HCT116 (cell line): ENCODE data around the gene MAPKAP1. TPM values are rescaled to one million over a fixed set of nuclear protein-coding genes. Genes with fewer than 3 reads are reported as not detected.

Experiments
- ATAC-seq: fragments of 200-7000 bp; cut with Tn5 transposase; 2 replicates; pipeline ENCODE4 v1.9.1; 2020; ENCODE audit warnings: mild to moderate bottlenecking, moderate library complexity
- BruUV-seq: library from RNA; stranded (reverse); fragments of 400-500 nt; replicated peaks from 2 replicates; lab custom pipeline; 2021; lab: Mats Ljungman, UMichigan
- CTCF ChIA-PET: fragments of 300-600 bp; sonication (Branson Sonifier 250); formaldehyde crosslinking; loops from one replicate; lab custom pipeline; 2021; ENCODE audit warnings: antibody characterized with exemption; lab: Charles Lee
- POLR2A ChIA-PET: fragments of 300-600, 350-600 bp; sonication (Branson Sonifier 250); formaldehyde crosslinking; loops from one replicate; lab custom pipeline; 2021; ENCODE audit warnings: antibody characterized with exemption; lab: Charles Lee
- RAD21 ChIA-PET, 2 experiments: fragments of 300-600 bp; sonication (Branson Sonifier 250); formaldehyde crosslinking; loops; one replicate each; lab custom pipeline; 2023; ENCODE audit warnings: low total read pairs in 2 of 2; ENCODE audit not compliant: uncharacterized antibody in 2 of 2, unreplicated experiment in 2 of 2, low non-redundant PET in 1 of 2; lab: Charles Lee
- DNase-seq: peaks from one replicate; pipeline ENCODE4 v3.0.0-alpha.2; 2010; ENCODE audit warnings: low read depth, low spot score
- H2AFZ ChIP-seq: fragments of 200-600 bp; shearing (Covaris generic), sonication (generic); 2 replicates; pipeline ENCODE4 v1.6.1; 2017; ENCODE audit warnings: low read depth, mixed run types, mixed read lengths, antibody characterized with exemption, low read length; ENCODE audit not compliant: poor library complexity, severe bottlenecking
- H3K27ac ChIP-seq: 2 replicates; pipeline ENCODE4 v1.5.1; 2012; ENCODE audit warnings: low read depth, low read length
- H3K27me3 ChIP-seq: fragments of 200-600 bp; sonication (generic); 2 replicates; pipeline ENCODE4 v1.6.1; 2016; ENCODE audit warnings: mixed run types, low read length, mixed read lengths; ENCODE audit not compliant: insufficient read depth
- H3K36me3 ChIP-seq, 2 experiments: fragments of 200-500 bp in 1 of 2; fragments of 200-600 bp in 1 of 2; sonication (Bioruptor generic) in 1 of 2; sonication (generic) in 1 of 2; 2 replicates each; pipeline versions ENCODE4 v1.5.1 to v1.6.1; 2014 to 2016; ENCODE audit warnings: low read length in 2 of 2, inconsistent platforms in 1 of 2, mixed read lengths in 1 of 2, mixed run types in 1 of 2; ENCODE audit not compliant: insufficient read depth in 2 of 2, control insufficient read depth in 1 of 2
- H3K4me1 ChIP-seq, 2 experiments: fragments of 200-600 bp in 1 of 2; sonication (generic) in 1 of 2; 2 replicates each; pipeline versions ENCODE4 v1.5.1 to v1.6.1; 2012 to 2017; ENCODE audit warnings: low read length in 2 of 2, inconsistent platforms in 1 of 2, mild to moderate bottlenecking in 1 of 2, mixed read lengths in 1 of 2, mixed run types in 1 of 2, moderate library complexity in 1 of 2; ENCODE audit not compliant: insufficient read depth in 2 of 2, control insufficient read depth in 1 of 2
- H3K4me2 ChIP-seq: fragments of 200-600 bp; sonication (generic); 2 replicates; pipeline ENCODE4 v1.6.1; 2017; ENCODE audit warnings: mixed run types, low read length, mixed read lengths
- H3K4me3 ChIP-seq, 2 experiments: fragments of 200-600 bp in 1 of 2; sonication (generic) in 1 of 2; replicated peaks in 1 of 2; 2 replicates each; pipeline ENCODE4 v1.5.1; 2011 to 2016; ENCODE audit warnings: low read length in 2 of 2, control low read depth in 1 of 2, low read depth in 1 of 2, mild to moderate bottlenecking in 1 of 2, mixed read lengths in 1 of 2, mixed run types in 1 of 2
- H3K79me2 ChIP-seq: fragments of 200-600 bp; sonication (generic); 2 replicates; pipeline ENCODE4 v1.6.1; 2017; ENCODE audit warnings: mild to moderate bottlenecking, mixed run types, low read length, moderate library complexity, mixed read lengths; ENCODE audit not compliant: insufficient read depth
- H3K9ac ChIP-seq: fragments of 200-600 bp; sonication (generic); 2 replicates; pipeline ENCODE4 v1.6.1; 2016; ENCODE audit warnings: low read length, mixed read lengths
- H3K9me2 ChIP-seq: fragments of 200-600 bp; sonication (generic), shearing (Covaris generic); 2 replicates; pipeline ENCODE4 v1.6.1; 2017; ENCODE audit warnings: mixed run types, mild to moderate bottlenecking, moderate library complexity; ENCODE audit not compliant: insufficient read depth
- H3K9me3 ChIP-seq, 2 experiments: fragments of 200-500 bp in 1 of 2; fragments of 200-600 bp in 1 of 2; sonication (Bioruptor generic) in 1 of 2; sonication (generic) in 1 of 2; 2 replicates each; pipeline ENCODE4 v1.6.1; 2014 to 2017; ENCODE audit warnings: low read length in 2 of 2, mixed read lengths in 2 of 2, inconsistent platforms in 1 of 2, low read depth in 1 of 2, mild to moderate bottlenecking in 1 of 2, mixed run types in 1 of 2, moderate library complexity in 1 of 2; ENCODE audit not compliant: control insufficient read depth in 1 of 2, insufficient read depth in 1 of 2
- H4K20me1 ChIP-seq: fragments of 200-600 bp; sonication (generic), shearing (Covaris generic); 2 replicates; pipeline ENCODE4 v1.6.1; 2017; ENCODE audit warnings: mixed run types, mild to moderate bottlenecking, moderate library complexity; ENCODE audit not compliant: insufficient read depth
- REST ChIP-seq: IDR thresholded peaks from 2 replicates; pipeline ENCODE4 v1.6.1; 2012; ENCODE audit warnings: low read depth
- TCF7L2 ChIP-seq: IDR thresholded peaks from 2 replicates; pipeline ENCODE4 v1.7.0; 2011; ENCODE audit warnings: borderline replicate concordance, inconsistent platforms; ENCODE audit not compliant: insufficient read depth, insufficient read length; ENCODE audit errors: extremely low read depth
- ZNF274 ChIP-seq: fragments of 200-500 bp; sonication (Bioruptor generic); IDR thresholded peaks from 2 replicates; pipeline ENCODE4 v1.6.1; 2014; ENCODE audit warnings: mild to moderate bottlenecking, low read depth, low read length, inconsistent platforms
- intact Hi-C: fragments of 100-400 bp; cut with micrococcal nuclease; formaldehyde crosslinking; loops from 2 replicates; pipeline ENCODE4 v1.10.0; 2022
- total RNA-seq: library from RNA; stranded (reverse); gene quantifications from one replicate; pipeline ENCODE4 v1.2.1, GENCODE V29; 2021; ENCODE audit not compliant: unreplicated experiment
- TF ChIP-seq, protein P1 (sequence below): IDR thresholded peaks from 2 replicates; pipeline ENCODE4 v1.6.1; 2012

The MAPKAP1 gene
- total RNA-seq, 1 experiment from 2014 or later, result 72.5 TPM

DNA sequence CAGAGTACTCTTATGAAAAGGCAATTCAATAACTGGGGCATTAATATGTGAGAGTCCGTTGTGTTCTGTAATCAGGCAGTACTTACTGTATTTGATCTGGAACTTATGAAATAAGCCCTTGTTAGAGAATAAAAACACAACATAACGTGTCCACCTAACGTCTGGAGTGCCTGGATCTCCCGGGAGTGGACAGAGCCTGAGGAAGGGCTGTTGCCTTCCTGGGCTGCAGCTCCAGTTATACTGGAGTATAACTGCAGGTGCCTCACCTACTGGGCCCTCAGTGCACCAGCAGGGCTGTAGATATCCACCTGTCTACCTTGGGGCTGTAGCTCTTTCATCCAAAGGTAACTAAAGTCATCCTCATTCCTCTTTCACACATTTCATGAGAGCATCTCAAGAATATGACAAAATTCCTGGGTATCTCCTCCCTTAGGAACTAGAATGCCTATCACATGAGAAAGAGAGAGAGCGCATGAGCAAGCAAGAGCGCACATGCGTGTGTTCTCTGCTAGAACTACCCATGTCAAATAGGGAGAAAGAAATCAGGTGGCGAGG lies 245.3 kb downstream of the MAPKAP1 start:
- POLR2A ChIA-PET, result no interaction called here
- intact Hi-C loops, result no loop called here
- H3K79me2 ChIP-seq, result no peaks in the 10 kb centered on the region
- no peaks in the 10 kb centered on the region for H3K9me2 ChIP-seq
- RAD21 ChIA-PET, result no interaction called here
- H3K36me3 ChIP-seq, result no peaks in the 10 kb centered on the region
- no peak overlapping the region for H2AFZ ChIP-seq
- no peak for DNase-seq
- no peak overlapping the region for H3K9ac ChIP-seq
- BruUV-seq, result no TSS peak
- no peak overlapping the region for H3K4me3 ChIP-seq
- peaks cover 1 to 6% of the 10 kb centered on the region in 2 experiments; a peak in 2 of 4 replicates for H3K9me3 ChIP-seq
- TF ChIP-seq REST (no peak), TCF7L2 (no peak), ZNF274 (no peak)
- TF ChIP-seq, protein P1, sequence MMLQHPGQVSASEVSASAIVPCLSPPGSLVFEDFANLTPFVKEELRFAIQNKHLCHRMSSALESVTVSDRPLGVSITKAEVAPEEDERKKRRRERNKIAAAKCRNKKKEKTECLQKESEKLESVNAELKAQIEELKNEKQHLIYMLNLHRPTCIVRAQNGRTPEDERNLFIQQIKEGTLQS, result no peak
- no peak overlapping the region for H3K27ac ChIP-seq
- H3K4me1 ChIP-seq, result no peaks in the 10 kb centered on the region
- H4K20me1 ChIP-seq, result no peaks in the 10 kb centered on the region
- no peak for ATAC-seq
- H3K27me3 ChIP-seq, result no peaks in the 10 kb centered on the region
- no peak overlapping the region for H3K4me2 ChIP-seq
- CTCF ChIA-PET, result no interaction called here
